ENCODE results near the gene FAT1.

FAT1 gene

DNA sequence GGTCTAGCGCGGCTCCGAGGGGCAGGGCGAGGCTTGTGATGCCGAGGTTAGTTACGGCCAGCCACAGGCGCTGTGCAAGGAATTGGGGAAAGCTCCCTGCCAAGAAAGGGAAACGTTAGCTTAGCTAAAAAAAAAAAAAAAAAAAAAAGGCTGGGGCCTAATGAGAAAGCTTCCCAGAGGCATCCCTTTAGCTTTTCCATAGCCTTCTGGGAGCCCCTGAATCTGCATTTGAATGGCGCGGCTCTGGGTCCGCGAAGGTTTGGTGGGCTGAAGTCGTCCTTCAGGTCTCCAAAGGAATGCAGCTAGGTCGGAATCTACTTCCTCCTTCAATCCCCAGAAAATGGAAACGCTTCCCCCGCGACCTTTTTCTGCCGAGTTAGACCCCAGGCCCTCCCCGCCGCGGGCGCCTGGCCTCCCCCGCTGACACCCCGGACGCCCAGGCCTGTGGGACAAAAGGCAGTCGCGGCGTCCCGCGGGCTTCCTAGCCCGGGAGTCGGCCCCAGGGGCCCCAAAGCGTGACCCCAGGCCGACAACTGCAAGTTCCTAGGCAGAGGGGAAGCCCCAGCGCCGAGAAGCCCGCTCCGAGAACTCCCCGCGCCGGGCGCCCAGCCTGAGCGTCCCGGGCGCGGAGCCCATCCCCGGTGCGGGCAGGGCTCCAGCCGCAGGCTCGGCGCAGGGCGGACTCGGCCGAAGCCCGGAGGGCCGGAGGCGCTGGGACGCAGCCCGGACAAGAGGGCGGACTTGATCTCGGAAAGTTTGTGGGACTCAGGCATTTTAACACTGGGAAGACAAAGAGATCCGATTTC is 605 bp upstream of the FAT1 start:
- no peak for DNase-seq

DNA sequence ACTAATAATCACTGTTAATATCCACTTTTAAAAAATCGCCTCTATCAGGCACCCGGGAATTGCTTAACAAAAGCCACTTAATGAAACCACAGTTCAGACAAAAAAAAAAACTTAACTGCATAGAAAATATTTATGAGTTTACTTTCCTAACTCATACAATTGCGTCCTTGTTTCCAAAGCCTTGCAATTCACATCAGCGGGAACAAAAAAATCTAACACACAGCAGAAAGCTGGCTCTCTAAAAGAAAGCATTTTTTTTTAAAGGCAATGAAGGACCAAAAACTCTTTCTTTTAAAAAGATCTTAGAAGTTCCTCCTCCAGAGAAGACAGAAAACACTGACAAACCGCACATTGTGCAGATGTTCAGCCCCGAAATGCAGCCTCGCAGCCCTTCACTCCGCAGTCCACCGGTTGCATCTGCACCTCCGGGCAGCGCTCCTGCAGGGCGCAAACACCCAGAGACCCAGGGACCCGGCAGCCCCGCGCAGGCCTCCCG is 812 bp downstream of the FAT1 start:
- DNase-seq = no peak

DNA sequence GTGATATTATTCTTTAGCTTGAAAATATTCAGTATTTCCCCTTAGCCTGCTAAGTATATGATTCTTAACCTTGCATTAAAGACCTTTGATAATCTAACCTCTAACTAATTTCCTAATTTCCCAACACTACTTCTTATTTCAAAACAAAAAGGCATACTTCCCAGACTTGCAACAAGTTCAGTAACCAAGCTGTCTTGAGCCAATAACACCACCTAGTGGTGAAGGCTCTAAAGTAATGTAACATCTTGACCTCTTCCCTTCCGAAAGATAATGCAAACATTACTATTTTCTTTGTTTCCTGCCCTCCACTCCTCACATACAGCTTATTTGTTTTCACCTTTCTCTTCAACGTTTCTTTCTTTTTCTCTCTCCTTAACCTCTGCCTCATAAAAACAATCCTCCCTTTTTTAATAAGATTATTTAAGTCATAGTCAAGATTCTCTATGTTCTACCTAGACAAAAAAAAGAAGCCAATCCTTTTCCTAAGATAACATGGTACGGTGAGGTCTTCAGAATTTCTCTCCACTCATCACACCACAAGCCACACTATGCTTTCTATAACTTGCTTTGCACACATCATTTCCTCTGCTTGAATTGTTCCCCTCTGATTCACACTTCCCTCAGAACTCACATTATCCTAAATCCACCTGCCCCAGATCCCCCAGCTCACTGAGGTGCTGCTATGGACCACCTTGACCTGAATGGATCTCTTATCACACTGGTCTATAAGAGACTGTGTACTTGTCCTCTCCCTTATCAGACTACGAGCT is 3.5 kb downstream of the FAT1 start:
- DNase-seq = no peak

DNA sequence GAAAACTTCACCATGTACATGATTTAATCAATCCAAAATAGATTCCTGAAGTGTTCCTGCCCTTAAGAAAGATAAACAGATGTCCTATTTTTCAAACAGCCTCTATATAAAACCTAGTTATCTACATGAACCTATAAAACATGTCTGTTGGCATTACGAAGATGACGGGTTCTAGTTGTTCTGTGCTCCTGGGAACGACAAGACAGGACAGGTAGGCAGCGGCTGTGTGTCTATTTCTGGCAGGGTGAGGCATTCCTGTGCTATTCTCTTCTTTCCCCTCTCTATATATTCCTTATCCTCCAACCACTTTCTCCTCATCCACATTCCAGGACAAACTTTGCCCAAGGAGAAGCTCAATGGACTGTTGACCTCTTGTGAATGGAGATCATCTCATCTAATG is 6.1 kb downstream of the FAT1 start:
- no peak for DNase-seq

DNA sequence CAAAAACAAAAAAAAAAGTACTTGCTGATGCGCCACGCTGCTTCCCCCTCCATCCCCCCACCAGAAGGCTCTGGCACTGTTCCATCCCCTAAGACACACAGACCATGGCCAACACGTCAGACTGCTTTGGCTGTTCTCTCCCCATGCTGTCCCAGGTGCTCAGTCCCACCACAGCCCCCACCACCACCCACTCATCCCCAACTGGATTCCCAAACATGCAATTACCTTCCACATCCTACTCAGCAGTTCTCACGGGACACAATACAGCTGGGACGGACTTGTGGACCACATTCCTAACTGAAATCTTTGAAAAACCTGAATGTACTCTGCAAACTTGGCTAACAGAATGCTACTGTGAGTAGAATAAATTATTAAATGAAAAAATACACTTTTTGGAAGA is 8.6 kb downstream of the FAT1 start:
- DNase-seq = no peak

DNA sequence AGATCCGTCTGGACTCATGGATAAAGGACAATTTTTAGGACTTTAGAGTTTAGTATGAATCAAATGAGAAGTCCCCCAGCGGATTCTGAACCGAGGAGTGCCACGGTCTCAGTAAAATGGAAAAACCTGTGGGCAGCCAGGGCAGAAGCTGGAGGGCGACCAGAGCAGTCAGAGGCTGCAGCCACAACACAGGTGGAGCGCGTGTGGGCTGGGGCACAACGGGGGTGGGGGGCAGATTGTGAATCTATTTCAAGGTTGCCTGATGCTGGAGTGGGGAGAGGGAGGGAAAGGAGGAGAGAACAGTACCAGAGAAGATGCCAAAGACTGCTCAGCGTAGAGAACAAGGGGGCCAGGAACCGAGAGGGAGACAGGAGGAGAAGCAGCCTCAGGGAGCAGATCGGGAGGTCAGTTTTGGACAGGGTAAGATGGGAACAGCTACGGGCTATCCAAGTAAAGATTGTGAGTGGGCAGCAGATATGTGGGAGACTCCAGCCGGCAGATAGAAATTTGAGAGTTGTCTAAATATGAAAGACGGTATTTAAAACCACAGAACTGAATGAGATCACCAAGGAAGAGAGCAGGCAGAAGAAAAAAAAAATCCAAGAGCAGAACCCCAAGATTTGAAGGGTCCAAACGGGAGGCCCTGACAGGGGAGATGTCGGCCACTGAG is 9.5 kb downstream of the FAT1 start:
- no peak for DNase-seq

DNA sequence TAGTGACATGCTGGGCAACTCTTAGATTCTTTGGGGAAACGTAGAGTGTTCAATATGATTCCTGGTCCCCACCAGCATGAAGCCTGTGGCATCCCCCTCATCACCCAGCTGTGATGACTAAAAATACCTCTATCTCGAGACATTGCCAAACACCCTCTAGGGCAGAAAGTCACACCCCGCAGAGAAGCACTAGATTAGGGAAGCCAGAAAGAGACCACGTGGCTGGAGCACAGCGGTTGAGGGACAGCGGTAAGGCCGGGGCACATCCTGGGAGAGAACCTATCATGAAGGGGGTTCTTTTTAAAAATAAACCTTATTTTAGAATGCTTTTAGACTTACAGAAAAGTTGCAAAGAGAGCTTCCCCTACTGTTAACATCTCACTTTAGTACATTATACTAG is 11.0 kb downstream of the FAT1 start:
- no peak for DNase-seq

DNA sequence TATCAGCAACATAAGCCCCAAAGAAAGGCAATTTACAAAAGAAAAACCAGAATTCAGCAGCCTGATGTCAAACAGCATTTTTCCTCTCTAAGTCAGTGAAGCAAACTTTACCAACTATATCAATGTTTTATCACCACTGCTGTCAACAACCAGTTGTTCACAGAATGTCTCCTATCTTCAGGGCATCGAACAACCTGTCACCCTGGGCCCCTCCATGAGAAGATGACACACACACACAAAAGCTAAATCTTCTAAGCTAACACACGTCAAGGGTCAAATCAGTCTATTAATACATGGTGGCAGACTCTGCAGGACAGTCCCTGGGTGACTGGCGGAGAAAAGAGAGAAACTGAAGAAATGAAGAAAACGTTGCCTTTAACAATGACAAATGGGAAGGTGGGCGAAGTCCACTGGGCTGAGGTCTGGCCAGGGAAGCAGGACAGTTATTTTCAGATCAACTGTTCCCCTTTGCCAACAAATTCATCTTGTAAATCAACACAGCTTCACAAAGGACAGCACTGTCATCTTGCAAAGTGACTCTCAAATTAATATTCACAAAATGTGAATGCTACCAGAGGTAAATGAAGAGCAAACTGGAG is 13.0 kb downstream of the FAT1 start:
- no peak for DNase-seq

DNA sequence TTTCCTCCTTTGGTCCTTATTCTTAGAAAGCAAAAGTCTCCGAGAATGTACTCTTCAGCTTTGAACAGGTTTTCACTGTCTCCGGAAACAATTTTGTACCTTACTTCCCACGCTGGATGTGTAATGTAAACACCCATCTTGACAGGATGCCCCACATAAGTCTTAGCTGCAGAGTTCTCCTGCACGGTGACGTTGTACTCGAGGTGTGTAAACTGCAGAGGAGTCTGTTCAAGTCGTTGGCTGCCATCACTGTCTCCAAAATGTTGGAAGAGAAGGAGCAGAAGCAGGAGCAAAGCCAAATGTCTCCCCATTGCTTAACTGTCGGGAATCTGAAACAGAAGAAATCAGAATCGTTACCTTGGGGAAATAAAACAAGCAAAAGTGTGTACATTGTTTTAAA is 14.1 kb downstream of the FAT1 start:
- DNase-seq = no peak

DNA sequence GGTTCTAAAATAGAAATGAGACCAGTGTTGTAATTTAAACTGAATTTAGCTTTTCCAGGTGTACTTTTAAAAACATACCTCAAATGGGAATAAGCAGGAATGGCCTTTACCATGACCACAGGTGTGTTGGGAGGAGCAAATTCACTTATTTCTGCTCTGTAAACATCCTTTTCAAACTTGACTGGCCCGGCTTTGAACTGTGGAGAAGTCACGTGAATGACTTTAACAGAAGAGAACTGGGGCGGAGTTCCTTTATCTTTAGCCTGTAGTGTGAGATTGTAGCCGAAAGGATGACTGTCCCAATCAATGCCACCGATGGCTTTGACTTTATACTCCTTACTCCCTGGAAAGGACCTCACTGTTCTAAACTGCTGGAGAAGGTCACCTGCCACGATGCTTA is 15.1 kb downstream of the FAT1 start:
- no peak for DNase-seq

DNA sequence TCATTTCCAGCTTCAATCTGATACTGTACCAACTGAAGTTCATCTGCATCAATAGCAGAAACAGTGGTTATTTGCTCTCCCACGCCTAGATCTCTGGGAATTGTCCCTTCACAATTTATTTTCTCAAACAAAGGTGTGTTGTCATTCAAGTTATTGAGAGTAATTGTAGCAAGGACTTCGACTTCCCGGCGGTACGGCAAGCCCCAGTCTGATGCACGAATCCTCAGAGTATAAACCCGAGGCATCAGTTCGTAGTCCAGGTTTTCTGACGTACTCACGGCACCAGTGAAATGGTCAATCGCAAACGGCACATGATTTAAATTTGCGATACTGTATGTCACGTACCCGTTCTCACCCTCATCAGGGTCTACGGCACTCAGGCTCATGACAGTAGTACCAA is 15.7 kb downstream of the FAT1 start:
- DNase-seq = no peak

DNA sequence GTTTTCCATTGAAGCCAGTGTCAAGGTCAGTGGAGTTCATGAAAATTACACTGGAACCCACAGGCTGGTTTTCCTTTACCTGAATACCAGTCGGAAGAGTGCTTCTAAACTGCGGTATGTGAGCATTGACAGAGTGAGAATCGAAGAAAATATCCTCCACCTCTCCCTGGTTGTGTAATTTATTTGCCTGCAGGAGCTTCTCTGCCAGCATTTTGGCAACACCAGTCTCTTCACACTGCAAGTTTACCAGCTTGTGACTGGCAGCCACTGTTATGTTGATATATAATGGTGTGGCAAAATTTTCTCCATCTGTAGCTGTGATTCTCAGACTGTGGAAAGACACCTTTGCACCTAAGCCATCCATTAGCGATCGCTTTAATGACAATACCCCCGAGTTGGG is 16.1 kb downstream of the FAT1 start:
- no peak for DNase-seq

DNA sequence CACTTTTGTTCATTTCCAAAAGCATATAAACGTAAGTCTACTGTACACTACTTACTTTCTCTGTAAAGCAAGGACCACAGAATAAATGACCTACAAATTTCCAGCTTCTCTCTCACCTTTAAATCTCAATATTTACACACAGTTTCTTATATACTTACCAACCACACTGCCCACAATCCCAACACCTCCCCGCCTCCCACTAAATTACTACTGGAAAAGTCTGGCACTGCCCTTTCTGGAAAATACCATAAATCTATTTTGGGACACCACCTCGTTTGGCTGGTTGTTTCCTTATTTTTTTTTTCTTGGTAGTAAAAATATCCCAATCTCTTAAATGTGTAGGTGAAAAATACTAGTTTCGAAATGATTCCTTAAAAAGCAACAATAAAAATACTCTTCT is 19.6 kb downstream of the FAT1 start:
- no peak for DNase-seq

DNA sequence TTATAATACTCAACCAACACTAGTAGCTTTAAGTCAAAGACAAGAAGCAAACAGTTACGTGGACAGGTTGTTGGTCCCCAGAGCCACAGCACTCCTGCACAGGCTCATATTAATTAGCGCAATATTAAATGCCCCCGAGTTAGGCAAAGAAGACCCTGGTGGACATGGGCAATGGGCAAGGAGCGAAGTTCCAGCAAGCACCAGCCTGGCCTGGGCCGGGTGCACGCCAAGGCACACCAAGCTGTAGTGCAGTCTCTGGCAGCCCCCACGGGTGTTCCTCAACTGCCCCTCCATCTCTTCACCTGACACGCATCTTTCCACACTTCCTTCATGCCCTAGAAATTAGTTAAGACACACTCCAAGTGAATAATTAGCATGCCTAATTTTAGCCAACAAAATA is 20.1 kb downstream of the FAT1 start:
- DNase-seq = no peak

DNA sequence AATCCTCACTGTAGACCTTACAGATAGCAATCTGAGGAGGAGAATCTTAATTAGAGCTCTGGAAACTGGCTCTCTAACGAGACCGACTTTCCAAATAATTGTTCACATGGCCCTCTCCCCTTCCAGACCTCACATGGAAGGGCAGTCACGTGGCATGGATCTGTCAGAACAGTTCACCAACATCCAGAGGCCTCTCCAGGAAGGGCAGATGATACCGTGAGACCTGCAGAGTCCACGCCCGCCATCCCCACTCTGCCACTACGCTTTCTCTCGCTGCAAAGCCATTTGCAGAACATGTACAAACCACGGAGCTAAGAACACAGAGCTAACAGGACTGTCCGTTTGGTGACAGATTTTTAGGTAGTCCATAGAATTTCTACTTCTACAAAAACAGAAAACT is 20.7 kb downstream of the FAT1 start:
- no peak for DNase-seq

DNA sequence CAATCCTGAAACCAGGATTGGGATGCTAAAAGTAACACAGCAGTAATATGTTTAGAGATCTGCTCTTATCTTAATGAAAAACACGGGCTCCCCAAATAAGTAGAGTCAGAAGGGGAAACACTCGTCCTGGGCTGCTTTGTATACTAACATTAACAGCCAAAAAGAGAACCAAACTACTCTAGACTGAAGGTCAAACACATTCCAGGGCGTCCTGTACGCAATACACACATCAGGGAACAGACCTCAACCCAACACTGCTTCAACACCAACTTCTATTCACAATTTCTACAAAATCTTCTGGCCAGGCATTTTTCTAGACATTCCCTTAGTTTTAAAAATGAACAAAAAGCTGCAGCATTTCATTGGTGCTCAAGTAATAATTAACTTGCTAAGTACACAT is 21.4 kb downstream of the FAT1 start:
- DNase-seq = no peak

DNA sequence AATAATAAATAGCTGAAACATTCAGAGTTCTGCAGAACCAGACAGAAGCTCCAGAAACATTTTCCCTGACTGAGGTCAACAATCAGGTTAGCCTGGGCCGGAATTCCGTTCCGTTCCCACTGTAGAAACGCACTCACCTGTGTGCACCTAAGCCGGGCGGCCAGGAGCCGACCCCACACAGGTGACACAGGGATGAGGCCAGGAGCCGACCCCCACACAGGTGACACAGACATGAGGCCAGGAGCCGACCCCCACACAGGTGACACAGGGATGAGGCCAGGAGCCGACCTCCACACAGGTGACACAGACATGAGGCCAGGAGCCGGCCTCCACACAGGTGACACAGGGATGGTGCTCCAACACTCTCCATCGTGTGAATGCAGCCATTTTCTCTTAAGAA is 21.9 kb downstream of the FAT1 start:
- DNase-seq = no peak

DNA sequence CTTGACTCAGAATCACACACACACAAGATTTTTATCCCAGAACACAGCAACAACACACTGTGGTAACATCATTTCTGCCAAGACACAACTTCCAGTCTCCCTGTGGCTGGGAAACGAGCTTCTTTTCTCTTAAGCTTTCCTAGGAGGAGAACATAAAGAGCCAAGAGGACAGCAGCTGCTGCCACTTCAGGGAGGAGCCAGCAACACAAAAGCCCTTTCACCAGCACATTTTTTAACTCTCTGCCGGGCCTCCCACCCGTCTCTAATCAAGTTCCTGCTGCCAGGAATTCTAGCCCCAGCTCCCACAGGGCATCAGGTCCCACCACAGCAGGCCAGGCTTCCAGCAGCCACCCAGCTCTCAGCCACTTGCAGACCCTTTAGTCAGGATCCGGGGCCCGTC is 22.4 kb downstream of the FAT1 start:
- no peak for DNase-seq

DNA sequence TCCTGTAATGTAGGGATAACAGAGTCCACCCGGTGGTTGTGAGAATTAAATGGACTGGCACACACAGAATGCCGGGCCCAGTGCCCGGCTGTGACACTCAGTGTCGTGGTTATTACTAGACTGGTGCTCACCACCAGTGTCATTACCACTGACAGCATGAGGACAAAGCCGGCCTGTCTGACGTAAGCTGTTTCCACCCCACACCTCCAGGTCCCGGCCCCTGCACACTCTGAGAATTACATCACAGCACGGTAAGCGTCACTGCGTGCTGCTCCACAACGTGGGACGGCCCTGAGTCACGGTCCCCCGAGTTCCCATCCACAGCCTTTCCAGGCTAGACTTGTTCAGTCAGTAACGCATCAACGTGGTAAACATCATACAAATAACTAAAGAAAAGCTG is 22.9 kb downstream of the FAT1 start:
- DNase-seq = no peak

DNA sequence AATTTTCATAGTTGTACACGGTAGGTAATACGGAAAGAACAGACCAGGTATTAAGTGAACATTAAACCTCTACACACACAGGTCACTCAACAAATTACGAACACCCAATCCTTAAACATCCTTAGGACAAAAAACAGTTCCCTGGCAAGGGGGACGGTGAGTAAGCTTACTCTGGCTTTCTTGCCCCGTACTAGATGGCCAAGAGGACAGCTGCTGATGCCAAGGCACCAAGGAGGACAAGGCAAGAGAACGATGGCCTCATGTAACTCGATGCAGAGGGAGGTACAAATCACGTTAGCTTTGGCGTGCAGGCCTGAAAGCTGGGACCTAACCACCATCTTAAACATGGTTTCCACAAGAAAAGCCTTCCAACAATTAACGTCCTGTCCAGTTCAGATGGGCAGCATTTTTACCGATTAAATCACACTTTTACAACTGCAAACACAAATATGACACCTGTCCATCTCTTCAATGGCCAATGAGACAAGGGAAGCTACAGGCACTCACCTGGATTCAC is 23.7 kb downstream of the FAT1 start:
- no peak for DNase-seq

DNA sequence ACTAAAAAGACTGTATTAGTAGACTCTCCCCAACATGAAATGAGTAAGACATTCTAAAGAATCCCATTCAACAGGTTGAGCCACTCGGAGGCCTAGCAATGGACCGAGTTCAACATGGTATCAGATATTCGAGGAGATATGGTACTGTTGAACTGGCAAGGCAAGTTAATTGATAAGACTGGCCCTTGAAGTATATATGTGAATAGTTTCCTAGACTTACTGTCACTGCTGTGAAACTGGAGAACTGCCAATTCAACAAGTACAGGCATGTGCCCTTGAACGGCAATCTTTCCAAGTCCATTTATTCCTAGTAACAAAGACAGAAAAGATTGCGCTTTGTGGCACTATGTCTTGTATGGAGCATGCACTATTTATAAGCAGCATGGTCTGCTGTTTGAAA is 24.4 kb downstream of the FAT1 start:
- DNase-seq = no peak

DNA sequence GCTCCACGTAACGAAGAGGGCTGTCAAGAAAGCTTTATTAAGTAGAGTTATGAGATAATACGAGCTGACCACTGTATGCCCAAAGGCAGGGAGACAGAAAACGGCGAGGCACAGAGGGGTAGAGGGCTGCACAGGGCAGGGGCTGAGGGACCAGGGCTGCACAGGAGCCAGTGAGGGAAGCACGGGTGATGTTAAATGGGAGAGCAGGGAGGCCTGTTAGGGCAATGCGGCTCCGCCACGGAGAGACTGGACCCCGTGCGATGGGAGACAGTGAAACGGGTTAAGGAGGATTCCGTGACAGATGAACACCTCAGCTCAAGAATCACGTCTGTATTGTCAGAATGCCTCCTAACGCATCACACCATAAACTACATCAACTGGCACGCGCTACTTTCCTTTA is 25.1 kb downstream of the FAT1 start:
- no peak for DNase-seq

DNA sequence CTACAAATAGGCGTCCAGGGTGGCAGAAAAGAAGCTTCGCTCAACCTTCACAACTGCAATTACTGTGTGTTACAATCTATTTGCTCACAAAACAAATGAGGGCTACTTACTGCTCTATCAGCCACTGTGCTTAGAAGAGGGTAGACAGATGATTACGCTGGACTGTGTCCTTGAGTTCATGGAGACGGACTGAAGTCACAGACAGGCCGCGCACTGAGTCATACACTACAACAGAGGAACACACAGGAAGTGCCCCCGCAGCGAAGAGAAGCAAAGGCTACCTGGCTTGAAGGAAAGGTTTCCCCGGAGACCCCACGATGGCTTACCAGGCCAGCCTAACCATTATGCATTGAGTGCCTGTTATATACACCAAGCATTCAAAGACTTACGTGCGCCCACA is 25.6 kb downstream of the FAT1 start:
- DNase-seq = no peak
